H9 (cell line): Measurements from ENCODE around the gene RAMAC. TPM values are rescaled to one million over a fixed set of nuclear protein-coding genes. Genes with fewer than 3 reads are reported as not detected.

ENCODE experiments used
- DNase-seq: peaks from one replicate; pipeline ENCODE4 v3.0.0-alpha.2; 2017
- H2AFZ ChIP-seq: one replicate; pipeline ENCODE4 v1.6.1; 2013; ENCODE audit warnings: mild to moderate bottlenecking, low read length, control low read depth, moderate library complexity
- H2AK5ac ChIP-seq: 2 replicates; pipeline ENCODE4 v1.6.1; 2013; ENCODE audit warnings: low read length, control low read depth, mixed read lengths; ENCODE audit not compliant: insufficient read length
- H2BK120ac ChIP-seq: one replicate; pipeline ENCODE4 v1.6.1; 2013; ENCODE audit warnings: low read depth, mild to moderate bottlenecking, low read length, control low read depth, inconsistent platforms; ENCODE audit not compliant: poor library complexity, severe bottlenecking
- H2BK12ac ChIP-seq: 2 replicates; pipeline ENCODE4 v1.6.1; 2013; ENCODE audit warnings: low read length, control low read depth, mixed read lengths, low read depth; ENCODE audit not compliant: insufficient read length
- H2BK15ac ChIP-seq: 2 replicates; pipeline ENCODE4 v1.6.1; 2013; ENCODE audit warnings: low read depth, low read length, control low read depth
- H2BK20ac ChIP-seq: one replicate; pipeline ENCODE4 v1.6.1; 2013; ENCODE audit warnings: low read depth, mild to moderate bottlenecking, low read length, control low read depth, inconsistent platforms; ENCODE audit not compliant: poor library complexity, severe bottlenecking
- H2BK5ac ChIP-seq: 2 replicates; pipeline ENCODE4 v1.6.1; 2013; ENCODE audit warnings: low read length, control low read depth, mixed read lengths; ENCODE audit not compliant: insufficient read length
- H3K14ac ChIP-seq: 2 replicates; pipeline ENCODE4 v1.6.1; 2013; ENCODE audit warnings: low read length, control low read depth; ENCODE audit not compliant: insufficient read depth
- H3K18ac ChIP-seq: 2 replicates; pipeline ENCODE4 v1.6.1; 2013; ENCODE audit warnings: low read depth, mild to moderate bottlenecking, mixed read lengths, low read length, control low read depth; ENCODE audit not compliant: insufficient read length
- H3K23ac ChIP-seq: 2 replicates; pipeline ENCODE4 v1.6.1; 2013; ENCODE audit warnings: low read length, control low read depth, mixed read lengths, low read depth; ENCODE audit not compliant: insufficient read length
- H3K23me2 ChIP-seq: 2 replicates; pipeline ENCODE4 v1.6.1; 2013; ENCODE audit warnings: low read depth, mild to moderate bottlenecking, mixed read lengths, low read length, control low read depth; ENCODE audit not compliant: insufficient read length, poor library complexity, severe bottlenecking
- H3K27ac ChIP-seq: 2 replicates; pipeline ENCODE4 v1.5.1; 2013; ENCODE audit warnings: low read length, control low read depth, mixed read lengths, low read depth; ENCODE audit not compliant: insufficient read length
- H3K27me3 ChIP-seq: 2 replicates; pipeline ENCODE4 v1.6.1; 2013; ENCODE audit warnings: low read length, control low read depth, inconsistent platforms; ENCODE audit not compliant: insufficient read depth
- H3K4ac ChIP-seq: 2 replicates; pipeline ENCODE4 v1.6.1; 2013; ENCODE audit warnings: low read depth, mild to moderate bottlenecking, control low read depth, inconsistent platforms, low read length, moderate library complexity
- H3K4me1 ChIP-seq: 2 replicates; pipeline ENCODE4 v1.6.1; 2013; ENCODE audit warnings: low read length, control low read depth, inconsistent platforms; ENCODE audit not compliant: insufficient read depth
- H3K4me2 ChIP-seq: 2 replicates; pipeline ENCODE4 v1.6.1; 2013; ENCODE audit warnings: low read length, control low read depth, mixed read lengths; ENCODE audit not compliant: insufficient read length, insufficient read depth
- H3K56ac ChIP-seq: 2 replicates; pipeline ENCODE4 v1.6.1; 2013; ENCODE audit warnings: low read depth, mild to moderate bottlenecking, mixed read lengths, low read length, control low read depth; ENCODE audit not compliant: insufficient read length
- H3K79me1 ChIP-seq: 2 replicates; pipeline ENCODE4 v1.6.1; 2013; ENCODE audit warnings: low read depth, mild to moderate bottlenecking, moderate library complexity, low read length, control low read depth, inconsistent platforms; ENCODE audit not compliant: insufficient read depth, poor library complexity, severe bottlenecking
- H3K79me2 ChIP-seq: 2 replicates; pipeline ENCODE4 v1.6.1; 2013; ENCODE audit warnings: low read length, control low read depth, inconsistent platforms; ENCODE audit not compliant: insufficient read depth
- H3K9ac ChIP-seq: 2 replicates; pipeline ENCODE4 v1.6.1; 2013; ENCODE audit warnings: low read length, control low read depth, mixed read lengths; ENCODE audit not compliant: insufficient read length; ENCODE audit errors: extremely low read depth
- H3K9me3 ChIP-seq: one replicate; pipeline ENCODE4 v1.6.1; 2013; ENCODE audit warnings: low read depth, low read length, inconsistent platforms; ENCODE audit not compliant: control insufficient read depth
- H3T11ph ChIP-seq: one replicate; pipeline ENCODE4 v1.6.1; 2013; ENCODE audit warnings: mild to moderate bottlenecking, low read length, control low read depth, inconsistent platforms
- H4K20me1 ChIP-seq: one replicate; pipeline ENCODE4 v1.6.1; 2013; ENCODE audit not compliant: control insufficient read depth, insufficient read length, insufficient read depth
- H4K5ac ChIP-seq: 2 replicates; pipeline ENCODE4 v1.6.1; 2013; ENCODE audit warnings: low read depth, mild to moderate bottlenecking, mixed read lengths, low read length, control low read depth; ENCODE audit not compliant: insufficient read length
- H4K8ac ChIP-seq: replicated peaks from 2 replicates; pipeline ENCODE4 v1.6.1; 2013; ENCODE audit warnings: low read length, control low read depth, mixed read lengths, low read depth; ENCODE audit not compliant: insufficient read length
- H4K91ac ChIP-seq: 2 replicates; pipeline ENCODE4 v1.6.1; 2013; ENCODE audit warnings: low read depth, mild to moderate bottlenecking, moderate library complexity, mixed read lengths, low read length, control low read depth; ENCODE audit not compliant: insufficient read length
- H3K27ac Mint-ChIP-seq, 3 experiments: 2 replicates in 2 of 3; 3 replicates in 1 of 3; pipeline ENCODE4 v1.8.0; 2020 to 2021; ENCODE audit warnings: mixed read lengths in 3 of 3, mild to moderate bottlenecking in 1 of 3, moderate library complexity in 1 of 3
- H3K27me3 Mint-ChIP-seq: 2 replicates; pipeline ENCODE4 v1.8.0; 2021; ENCODE audit warnings: low read depth, mild to moderate bottlenecking, moderate library complexity, mixed read lengths
- H3K36me3 Mint-ChIP-seq, 3 experiments: 2 replicates in 2 of 3; 3 replicates in 1 of 3; pipeline ENCODE4 v1.8.0; 2020 to 2021; ENCODE audit warnings: low read depth in 3 of 3, mixed read lengths in 3 of 3; ENCODE audit not compliant: insufficient read depth in 1 of 3
- H3K4me1 Mint-ChIP-seq, 2 experiments: 2 replicates each; pipeline ENCODE4 v1.8.0; 2020; ENCODE audit warnings: mixed read lengths in 2 of 2
- H3K4me3 Mint-ChIP-seq, 2 experiments: 2 replicates in 1 of 2; 3 replicates in 1 of 2; pipeline ENCODE4 v1.8.0; 2020 to 2021; ENCODE audit warnings: mild to moderate bottlenecking in 2 of 2, mixed read lengths in 2 of 2, moderate library complexity in 1 of 2
- H3K9me3 Mint-ChIP-seq, 2 experiments: 2 replicates in 1 of 2; 3 replicates in 1 of 2; pipeline ENCODE4 v1.8.0; 2020; ENCODE audit warnings: mild to moderate bottlenecking in 2 of 2, mixed read lengths in 2 of 2, moderate library complexity in 1 of 2
- WGBS: extraction: QIAGEN DNeasy Blood & Tissue Kit; methylation state at CpG from one replicate; pipeline ENCODE4 v1.1.7; 2013; ENCODE audit warnings: missing lambda C conversion rate, low lambda C conversion rate, mixed read lengths; ENCODE audit not compliant: insufficient read length; ENCODE audit errors: extremely low coverage; 5-methylcytosine and 5-hydroxymethylcytosine counted together
- total RNA-seq: library from RNA; stranded (reverse); gene quantifications from 2 replicates; pipeline ENCODE4 v1.2.1, GENCODE V29; 2021
- TF ChIP-seq, protein P1 (sequence below): fragments of 200-600 bp; sonication (generic); conservative IDR thresholded peaks from 3 replicates; pipeline ENCODE4 v1.8.0; 2021; ENCODE audit warnings: antibody characterized with exemption, mild to moderate bottlenecking

Gene RAMAC
- total RNA-seq, 1 experiment from 2014 or later, result 35.8 TPM

DNA sequence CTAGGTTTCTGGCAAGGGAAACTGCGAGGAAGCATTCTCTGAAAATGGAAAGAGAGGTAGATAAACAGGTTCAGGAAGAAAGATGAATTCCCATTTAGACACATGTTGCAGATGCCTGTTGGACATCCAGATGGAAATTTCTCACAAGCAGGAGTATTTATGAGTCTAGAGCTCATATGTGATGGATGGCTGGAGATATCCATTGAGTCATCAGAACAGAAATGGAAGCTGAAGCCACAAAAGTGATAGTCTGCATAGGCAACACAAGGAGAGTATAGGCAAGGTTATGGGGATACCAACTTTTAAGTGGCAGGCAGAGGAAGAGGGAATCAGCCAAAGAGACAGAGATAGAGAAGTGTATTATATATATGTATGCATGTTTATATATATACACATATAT lies 6.3 kb upstream of the RAMAC start:
- Histone ChIP-seq H3K23ac (no peak overlapping the region), H3K79me1 (no peaks in the 10 kb centered on the region), H3K27ac (no peak overlapping the region), H3K4me2 (no peak overlapping the region), H4K8ac (no peak overlapping the region), H3K56ac (no peak overlapping the region), H2AK5ac (no peak overlapping the region), H3K79me2 (no peaks in the 10 kb centered on the region), H4K91ac (no peak overlapping the region), H2BK12ac (no peak overlapping the region), H2BK5ac (no peak overlapping the region), H2AFZ (no peak overlapping the region), H3K9me3 (no peaks in the 10 kb centered on the region), H2BK15ac (no peak overlapping the region), H3K4me1 (no peaks in the 10 kb centered on the region), H2BK120ac (no peak overlapping the region), H3K9ac (no peak overlapping the region), H3K18ac (no peak overlapping the region), H2BK20ac (no peak overlapping the region), H3T11ph (no peak overlapping the region), H3K14ac (no peak overlapping the region), H3K23me2 (no peaks in the 10 kb centered on the region), H3K4ac (no peak overlapping the region), H4K5ac (no peak overlapping the region), H4K20me1 (no peaks in the 10 kb centered on the region), H3K27me3 (no peaks in the 10 kb centered on the region)
- no CpG with 5 or more reads among the region's 1 CpG for WGBS
- Mint-ChIP-seq H3K36me3 (no peaks in the 10 kb centered on the region), H3K9me3 (no peaks in the 10 kb centered on the region), H3K27me3 (peaks cover 13% of the 10 kb centered on the region), H3K4me3 (no peak overlapping the region), H3K27ac (no peak overlapping the region), H3K4me1 (no peaks in the 10 kb centered on the region)
- TF ChIP-seq, protein P1, sequence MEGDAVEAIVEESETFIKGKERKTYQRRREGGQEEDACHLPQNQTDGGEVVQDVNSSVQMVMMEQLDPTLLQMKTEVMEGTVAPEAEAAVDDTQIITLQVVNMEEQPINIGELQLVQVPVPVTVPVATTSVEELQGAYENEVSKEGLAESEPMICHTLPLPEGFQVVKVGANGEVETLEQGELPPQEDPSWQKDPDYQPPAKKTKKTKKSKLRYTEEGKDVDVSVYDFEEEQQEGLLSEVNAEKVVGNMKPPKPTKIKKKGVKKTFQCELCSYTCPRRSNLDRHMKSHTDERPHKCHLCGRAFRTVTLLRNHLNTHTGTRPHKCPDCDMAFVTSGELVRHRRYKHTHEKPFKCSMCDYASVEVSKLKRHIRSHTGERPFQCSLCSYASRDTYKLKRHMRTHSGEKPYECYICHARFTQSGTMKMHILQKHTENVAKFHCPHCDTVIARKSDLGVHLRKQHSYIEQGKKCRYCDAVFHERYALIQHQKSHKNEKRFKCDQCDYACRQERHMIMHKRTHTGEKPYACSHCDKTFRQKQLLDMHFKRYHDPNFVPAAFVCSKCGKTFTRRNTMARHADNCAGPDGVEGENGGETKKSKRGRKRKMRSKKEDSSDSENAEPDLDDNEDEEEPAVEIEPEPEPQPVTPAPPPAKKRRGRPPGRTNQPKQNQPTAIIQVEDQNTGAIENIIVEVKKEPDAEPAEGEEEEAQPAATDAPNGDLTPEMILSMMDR, result no peak
- DNase-seq, result no peak
